WERI-Rb-1 (cell line): ENCODE measurements around the gene CACNA1D.

Experiments
- DNase-seq: peaks from one replicate; pipeline ENCODE4 v3.0.0-alpha.2; 2020
- H3K27ac ChIP-seq: fragments of 250-450 bp; sonication (Bioruptor Pico); 2 replicates; pipeline ENCODE4 v1.5.1; 2020; ENCODE audit warnings: mild to moderate bottlenecking, moderate library complexity
- H3K27me3 ChIP-seq: fragments of 250-450 bp; sonication (Bioruptor Pico); 2 replicates; pipeline ENCODE4 v1.5.1; 2021; ENCODE audit warnings: mild to moderate bottlenecking, low read depth, moderate library complexity; ENCODE audit not compliant: insufficient read depth, severe bottlenecking
- H3K36me3 ChIP-seq: fragments of 250-450 bp; sonication (Bioruptor Pico); 2 replicates; pipeline ENCODE4 v1.5.1; 2020; ENCODE audit warnings: mild to moderate bottlenecking, moderate library complexity
- H3K4me3 ChIP-seq: 2 replicates; pipeline ENCODE4 v1.5.1; 2011; ENCODE audit warnings: low read depth, mild to moderate bottlenecking, control low read depth, low read length
- H3K9me3 ChIP-seq: fragments of 250-450 bp; sonication (Bioruptor Pico); 2 replicates; pipeline ENCODE4 v1.5.1; 2021; ENCODE audit warnings: mild to moderate bottlenecking, moderate library complexity; ENCODE audit not compliant: severe bottlenecking
- TF ChIP-seq, protein P1 (sequence below): IDR thresholded peaks from 2 replicates; pipeline ENCODE4 v1.5.1; 2011; ENCODE audit warnings: low read depth, mild to moderate bottlenecking, control low read depth, inconsistent platforms, low read length

The CACNA1D gene

DNA sequence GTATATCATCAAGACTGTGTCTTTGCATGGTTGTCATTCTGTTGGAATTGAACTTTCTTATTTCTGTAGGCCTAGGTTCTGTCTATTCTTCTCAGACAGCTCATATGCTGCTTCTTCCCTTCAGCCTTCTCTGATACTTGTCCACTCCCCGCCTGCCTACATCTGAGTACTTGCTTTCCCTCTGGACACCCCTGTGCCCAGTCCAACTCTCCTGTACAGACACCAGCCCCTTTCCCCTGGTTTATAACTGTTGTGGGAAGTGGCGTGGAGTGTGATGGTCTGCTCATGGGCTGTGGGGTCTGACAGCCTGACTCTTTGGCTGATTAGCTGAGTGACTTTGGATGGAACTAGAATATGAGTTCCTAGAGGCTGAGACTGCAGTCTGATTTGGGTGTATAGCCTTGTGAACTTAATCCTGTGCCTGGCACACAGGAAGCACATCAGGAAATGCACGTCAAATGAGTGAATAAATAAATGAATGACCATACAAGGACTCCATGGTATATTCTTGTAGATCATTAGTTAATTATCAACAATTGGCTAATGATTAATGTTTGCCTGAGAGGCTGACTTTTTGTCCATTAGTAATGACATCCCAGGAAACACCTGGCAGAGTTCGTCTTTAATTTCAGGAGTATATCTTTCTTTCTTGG is 11.8 kb downstream of the CACNA1D start:
- Histone ChIP-seq H3K9me3 (no peaks in the 10 kb centered on the region), H3K36me3 (no peaks in the 10 kb centered on the region), H3K27ac (no peak overlapping the region), H3K27me3 (no peaks in the 10 kb centered on the region), H3K4me3 (no peak overlapping the region)
- DNase-seq = no peak
- TF ChIP-seq, protein P1, sequence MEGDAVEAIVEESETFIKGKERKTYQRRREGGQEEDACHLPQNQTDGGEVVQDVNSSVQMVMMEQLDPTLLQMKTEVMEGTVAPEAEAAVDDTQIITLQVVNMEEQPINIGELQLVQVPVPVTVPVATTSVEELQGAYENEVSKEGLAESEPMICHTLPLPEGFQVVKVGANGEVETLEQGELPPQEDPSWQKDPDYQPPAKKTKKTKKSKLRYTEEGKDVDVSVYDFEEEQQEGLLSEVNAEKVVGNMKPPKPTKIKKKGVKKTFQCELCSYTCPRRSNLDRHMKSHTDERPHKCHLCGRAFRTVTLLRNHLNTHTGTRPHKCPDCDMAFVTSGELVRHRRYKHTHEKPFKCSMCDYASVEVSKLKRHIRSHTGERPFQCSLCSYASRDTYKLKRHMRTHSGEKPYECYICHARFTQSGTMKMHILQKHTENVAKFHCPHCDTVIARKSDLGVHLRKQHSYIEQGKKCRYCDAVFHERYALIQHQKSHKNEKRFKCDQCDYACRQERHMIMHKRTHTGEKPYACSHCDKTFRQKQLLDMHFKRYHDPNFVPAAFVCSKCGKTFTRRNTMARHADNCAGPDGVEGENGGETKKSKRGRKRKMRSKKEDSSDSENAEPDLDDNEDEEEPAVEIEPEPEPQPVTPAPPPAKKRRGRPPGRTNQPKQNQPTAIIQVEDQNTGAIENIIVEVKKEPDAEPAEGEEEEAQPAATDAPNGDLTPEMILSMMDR = no peak

DNA sequence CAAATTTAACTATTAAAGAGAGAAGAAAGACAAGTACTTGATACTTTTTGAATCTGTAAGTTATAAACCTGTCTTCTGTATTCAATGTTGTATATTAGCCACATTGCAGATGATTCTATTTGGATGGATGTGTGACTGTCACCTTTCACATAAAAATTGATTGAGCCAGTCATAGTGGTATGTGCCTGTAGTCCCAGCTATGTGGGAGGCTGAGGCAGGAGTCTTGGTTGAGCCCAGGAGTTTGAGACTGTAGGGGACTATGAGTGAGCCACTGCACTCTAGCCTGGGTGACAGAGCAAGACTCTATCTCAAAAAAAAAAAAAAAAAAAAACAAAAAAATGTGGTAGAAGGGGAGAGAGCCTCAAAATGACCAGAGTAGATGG is 12.3 kb downstream of the CACNA1D start:
- TF ChIP-seq, protein P1 = no peak
- no peak for DNase-seq
- Histone ChIP-seq H3K36me3 (no peaks in the 10 kb centered on the region), H3K4me3 (no peak overlapping the region), H3K27me3 (no peaks in the 10 kb centered on the region), H3K27ac (no peak overlapping the region), H3K9me3 (no peaks in the 10 kb centered on the region)

DNA sequence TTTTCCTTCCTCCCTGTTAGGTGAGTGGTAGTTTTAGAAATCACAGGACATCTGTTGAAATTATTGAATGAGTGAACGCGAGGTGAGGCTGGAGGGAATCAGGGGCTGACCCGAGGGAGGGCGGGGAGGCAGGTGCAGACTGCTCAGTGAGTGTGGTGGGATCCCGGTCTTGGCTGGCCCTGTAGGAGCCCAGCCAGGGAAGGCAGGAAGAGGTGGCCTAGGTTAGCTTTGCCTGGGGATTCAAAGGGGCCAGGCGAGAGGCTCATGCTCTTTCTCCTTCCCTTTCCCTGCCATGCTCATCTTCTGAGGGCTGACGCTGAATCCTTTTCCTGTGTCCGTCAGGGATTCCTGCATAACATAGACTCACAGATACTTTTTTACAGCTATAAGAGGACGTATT is 15.1 kb downstream of the CACNA1D start:
- Histone ChIP-seq H3K36me3 (no peaks in the 10 kb centered on the region), H3K27ac (no peak overlapping the region), H3K4me3 (no peak overlapping the region), H3K27me3 (no peaks in the 10 kb centered on the region), H3K9me3 (no peaks in the 10 kb centered on the region)
- no peak for DNase-seq
- TF ChIP-seq, protein P1 = no peak

DNA sequence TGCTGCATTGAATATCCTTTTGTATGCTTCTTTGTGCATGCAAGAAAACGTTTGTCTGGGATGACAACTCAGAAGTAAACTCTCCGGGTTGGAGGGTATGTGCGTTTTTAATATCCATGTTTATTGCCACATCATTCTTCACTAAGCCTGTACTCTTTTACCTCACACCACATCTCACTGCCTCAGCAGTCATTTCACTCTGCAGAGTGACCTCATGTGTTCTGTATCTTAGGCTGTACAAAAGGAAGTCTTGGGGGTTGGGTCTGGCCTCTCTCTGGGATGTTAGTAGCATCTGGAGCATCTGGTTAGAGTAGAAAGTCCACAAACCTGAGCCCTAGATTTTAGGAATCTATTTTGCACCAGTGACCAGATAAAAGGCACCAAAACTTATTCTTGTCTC is 16.1 kb downstream of the CACNA1D start:
- Histone ChIP-seq H3K27ac (no peak overlapping the region), H3K9me3 (no peaks in the 10 kb centered on the region), H3K4me3 (no peak overlapping the region), H3K27me3 (no peaks in the 10 kb centered on the region), H3K36me3 (no peaks in the 10 kb centered on the region)
- TF ChIP-seq, protein P1 = no peak
- no peak for DNase-seq

DNA sequence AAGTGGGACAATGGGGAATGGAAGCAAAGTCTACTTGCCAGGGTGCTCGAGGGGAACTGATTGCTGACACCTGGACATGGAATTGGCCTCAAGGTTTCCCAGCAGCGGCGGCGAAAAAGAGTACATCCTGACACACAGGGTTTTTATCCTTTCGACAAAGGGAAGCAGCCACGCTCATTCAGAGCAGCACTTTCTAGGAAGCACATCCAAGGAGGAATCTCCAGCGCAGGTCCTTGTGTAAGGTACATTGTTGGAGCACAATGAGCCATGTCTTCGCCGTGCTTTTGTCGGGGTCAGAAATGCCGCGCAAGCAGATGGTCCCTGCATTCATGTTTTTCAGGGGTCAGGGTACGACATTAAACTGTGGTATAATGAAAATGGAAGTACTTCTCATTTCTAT is 16.8 kb downstream of the CACNA1D start:
- H3K27ac ChIP-seq = no peak overlapping the region
- H3K36me3 ChIP-seq = no peaks in the 10 kb centered on the region
- H3K4me3 ChIP-seq = no peak overlapping the region
- no peaks in the 10 kb centered on the region for H3K9me3 ChIP-seq
- TF ChIP-seq, protein P1 = no peak
- DNase-seq = no peak
- H3K27me3 ChIP-seq = no peaks in the 10 kb centered on the region

DNA sequence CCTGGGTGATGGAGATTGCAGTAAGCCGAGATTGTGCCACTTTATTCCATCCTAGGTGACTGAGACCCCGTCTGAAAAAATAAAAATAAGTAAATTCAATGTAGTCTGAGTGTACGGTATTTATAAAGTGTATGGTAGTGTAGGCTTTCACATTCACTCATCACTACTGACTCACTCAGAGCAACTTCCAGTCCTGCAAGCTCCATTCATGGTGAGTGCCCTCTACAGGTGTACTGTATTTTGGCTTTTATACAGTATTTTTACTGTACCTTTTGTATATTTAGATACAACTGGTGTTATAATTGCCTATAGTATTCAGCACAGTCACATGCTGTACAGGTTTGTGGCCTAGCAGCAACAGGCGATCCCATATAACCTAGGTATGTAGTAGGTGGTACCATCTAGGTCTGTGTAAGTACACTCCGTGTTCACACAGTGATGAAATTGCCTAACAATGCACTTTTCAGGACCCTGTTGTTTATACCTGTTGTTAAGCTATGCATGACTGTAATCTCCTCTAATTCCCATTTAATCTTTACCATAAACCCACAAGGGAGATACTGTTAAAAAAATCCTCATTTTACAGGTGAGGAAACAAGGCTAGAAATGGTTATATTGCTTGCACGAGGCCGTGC is 19.3 kb downstream of the CACNA1D start:
- H3K9me3 ChIP-seq = no peaks in the 10 kb centered on the region
- no peaks in the 10 kb centered on the region for H3K36me3 ChIP-seq
- no peaks in the 10 kb centered on the region for H3K27me3 ChIP-seq
- no peak overlapping the region for H3K27ac ChIP-seq
- DNase-seq = no peak
- TF ChIP-seq, protein P1 = no peak
- no peak overlapping the region for H3K4me3 ChIP-seq
